DMS79 treated with DMSO at 0.1 percent for 48 hours (cell line): Measurements from ENCODE around the gene CLSTN3.

ENCODE experiments used
- DNase-seq: peaks from one replicate; lab custom pipeline; 2025; lab: John Stamatoyannopoulos, UW

Gene CLSTN3

GRCh38 chr12:7129872-7130691 lies at the start of gene CLSTN3:
Gene CLSTN3 (plus strand): TSS chr12:7130371. CDS start chr12:7130649, 278 bp downstream.
- peak; percentile 85 for DNase-seq

GRCh38 chr12:7081037-7081436 lies 49.1 kb upstream of the CLSTN3 start:
- no peak for DNase-seq

- no peak for DNase-seq
Measured at GRCh38 chr12:7083125-7083524, 47.0 kb upstream of the CLSTN3 start.

- no peak for DNase-seq
Measured at GRCh38 chr12:7089196-7089871, 40.8 kb upstream of the CLSTN3 start.

- DNase-seq = no peak
Measured at GRCh38 chr12:7090222-7090998, 39.8 kb upstream of the CLSTN3 start.

- no peak for DNase-seq
Measured at GRCh38 chr12:7091171-7091570, 39.0 kb upstream of the CLSTN3 start.

- DNase-seq = no peak
Measured at GRCh38 chr12:7091660-7092228, 38.4 kb upstream of the CLSTN3 start.

GRCh38 chr12:7092229-7092985 lies 37.8 kb upstream of the CLSTN3 start, which contains the start of gene C1R:
Gene C1R (minus strand): TSS chr12:7092445. CDS start chr12:7092388, 57 bp downstream.
- peak; percentile 78 for DNase-seq

GRCh38 chr12:7092986-7093460 lies 37.1 kb upstream of the CLSTN3 start:
- DNase-seq = no peak

- DNase-seq = no peak
Measured at GRCh38 chr12:7093486-7093885, 36.7 kb upstream of the CLSTN3 start.

GRCh38 chr12:7093892-7094291 lies 36.3 kb upstream of the CLSTN3 start:
- no peak for DNase-seq

- DNase-seq = no peak
Measured at GRCh38 chr12:7096006-7096932, 33.9 kb upstream of the CLSTN3 start.

- DNase-seq = peak; percentile 59
Measured at GRCh38 chr12:7096979-7097378, 33.2 kb upstream of the CLSTN3 start.

GRCh38 chr12:7099290-7099996 lies 30.7 kb upstream of the CLSTN3 start:
- DNase-seq = no peak

GRCh38 chr12:7100239-7100638 lies 29.9 kb upstream of the CLSTN3 start:
- no peak for DNase-seq

- no peak for DNase-seq
Measured at GRCh38 chr12:7101047-7101693, 29.0 kb upstream of the CLSTN3 start.

- DNase-seq = no peak
Measured at GRCh38 chr12:7101694-7102131, 28.5 kb upstream of the CLSTN3 start.

GRCh38 chr12:7102582-7102981 lies 27.6 kb upstream of the CLSTN3 start:
- no peak for DNase-seq
